Measurements from ENCODE around the gene MYLK2. TPM values are rescaled to one million over a fixed set of nuclear protein-coding genes. Genes with fewer than 3 reads are reported as not detected.

Gene MYLK2
- total and polyA plus RNA-seq, 12 donors, result 0.06 to 2.1 (median 0.24) TPM; not detected in 2

DNA sequence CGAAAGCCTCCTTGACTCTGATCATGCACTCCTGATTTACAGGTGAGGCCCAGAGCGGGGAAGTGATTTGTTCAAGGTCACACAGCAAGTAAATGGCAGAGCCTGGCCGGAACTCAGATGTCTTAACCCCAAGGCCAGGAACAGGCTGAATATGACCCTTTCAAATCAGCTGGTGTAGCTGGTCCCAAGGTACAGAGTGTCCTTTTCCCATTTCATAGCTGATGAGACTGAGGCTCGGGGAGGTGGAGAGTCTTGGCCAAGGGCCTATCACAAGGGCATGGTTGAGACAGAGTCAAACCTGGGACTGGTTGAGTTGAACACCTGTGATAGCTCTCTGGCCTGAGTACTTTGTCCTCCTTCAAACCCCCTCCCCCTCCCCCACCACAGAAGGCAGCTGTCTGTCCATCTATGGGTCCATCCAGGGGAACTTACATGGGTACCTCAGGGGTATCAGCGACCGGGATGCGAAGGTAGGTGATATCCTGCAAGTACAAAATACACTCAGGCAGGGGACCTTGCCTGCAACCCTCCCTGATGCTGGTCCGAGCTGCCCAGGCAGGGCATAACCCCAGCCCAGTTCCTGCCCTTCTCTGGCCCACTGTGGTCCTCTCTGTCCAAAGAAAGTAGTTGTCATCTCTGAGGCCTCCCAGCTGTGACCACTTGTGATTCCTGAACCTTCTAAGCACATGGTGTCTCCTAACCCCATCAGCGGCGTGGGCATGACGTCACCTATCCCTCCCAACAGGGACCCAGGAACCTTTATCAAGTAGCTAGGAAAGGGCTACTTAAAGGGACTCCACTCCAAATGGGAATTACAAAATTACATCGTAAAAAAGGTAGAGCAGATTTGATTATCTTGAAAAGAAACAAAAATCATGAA lies 45.6 kb downstream of the MYLK2 start:
- no peak for ATAC-seq
- Histone ChIP-seq H3K27me3 (peaks cover 0 to 36% (median 0%) of the 10 kb centered on the region in 7 donors), H3K27ac (no peak overlapping the region), H3K4me3 (no peak overlapping the region), H3K4me1 (peaks cover 11 to 30% (median 21%) of the 10 kb centered on the region in 9 donors), H3K36me3 (no peaks in the 10 kb centered on the region), H3K9me3 (no peaks in the 10 kb centered on the region)
- no peak for DNase-seq
- TF ChIP-seq, protein P1, sequence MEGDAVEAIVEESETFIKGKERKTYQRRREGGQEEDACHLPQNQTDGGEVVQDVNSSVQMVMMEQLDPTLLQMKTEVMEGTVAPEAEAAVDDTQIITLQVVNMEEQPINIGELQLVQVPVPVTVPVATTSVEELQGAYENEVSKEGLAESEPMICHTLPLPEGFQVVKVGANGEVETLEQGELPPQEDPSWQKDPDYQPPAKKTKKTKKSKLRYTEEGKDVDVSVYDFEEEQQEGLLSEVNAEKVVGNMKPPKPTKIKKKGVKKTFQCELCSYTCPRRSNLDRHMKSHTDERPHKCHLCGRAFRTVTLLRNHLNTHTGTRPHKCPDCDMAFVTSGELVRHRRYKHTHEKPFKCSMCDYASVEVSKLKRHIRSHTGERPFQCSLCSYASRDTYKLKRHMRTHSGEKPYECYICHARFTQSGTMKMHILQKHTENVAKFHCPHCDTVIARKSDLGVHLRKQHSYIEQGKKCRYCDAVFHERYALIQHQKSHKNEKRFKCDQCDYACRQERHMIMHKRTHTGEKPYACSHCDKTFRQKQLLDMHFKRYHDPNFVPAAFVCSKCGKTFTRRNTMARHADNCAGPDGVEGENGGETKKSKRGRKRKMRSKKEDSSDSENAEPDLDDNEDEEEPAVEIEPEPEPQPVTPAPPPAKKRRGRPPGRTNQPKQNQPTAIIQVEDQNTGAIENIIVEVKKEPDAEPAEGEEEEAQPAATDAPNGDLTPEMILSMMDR (IDR thresholded peaks at IDR 0.05), result no peak
- WGBS, 2 donors, result 85 to 90% methylated on average over 12 of the region's 12 CpGs
- intact Hi-C loops (cut with DNase I), result no loop called here

DNA sequence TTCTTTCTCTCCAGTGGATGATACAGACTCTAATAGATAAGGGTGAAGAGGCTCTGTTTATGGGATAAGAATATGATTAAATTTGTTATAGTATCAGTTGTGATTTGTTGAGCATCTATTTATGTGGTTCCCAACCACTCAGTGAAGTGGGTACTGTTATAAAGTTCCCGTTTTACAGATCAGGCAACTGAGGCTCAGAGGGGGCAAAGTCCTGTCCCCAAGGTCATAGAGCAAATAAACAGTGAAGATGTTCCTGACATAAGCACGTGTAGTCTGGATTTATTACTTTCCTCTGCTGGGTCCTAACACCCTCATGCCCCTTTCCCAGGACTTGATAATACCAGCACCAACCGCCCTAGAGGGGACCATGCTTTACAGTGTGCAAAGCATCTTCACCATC lies 47.1 kb downstream of the MYLK2 start:
- ATAC-seq (no peak), DNase-seq (no peak)
- Histone ChIP-seq H3K27ac (no peak overlapping the region), H3K27me3 (peaks cover 0 to 36% (median 0%) of the 10 kb centered on the region in 7 donors), H3K9me3 (no peaks in the 10 kb centered on the region), H3K4me1 (peaks cover 3 to 26% (median 18%) of the 10 kb centered on the region in 9 donors), H3K4me3 (no peak overlapping the region), H3K36me3 (no peaks in the 10 kb centered on the region)
- intact Hi-C loops (cut with DNase I), result no loop called here
- TF ChIP-seq, protein P1 (IDR thresholded peaks at IDR 0.05), result no peak
- 74 to 78% methylated on average over 3 of the region's 3 CpGs for WGBS, 2 donors

DNA sequence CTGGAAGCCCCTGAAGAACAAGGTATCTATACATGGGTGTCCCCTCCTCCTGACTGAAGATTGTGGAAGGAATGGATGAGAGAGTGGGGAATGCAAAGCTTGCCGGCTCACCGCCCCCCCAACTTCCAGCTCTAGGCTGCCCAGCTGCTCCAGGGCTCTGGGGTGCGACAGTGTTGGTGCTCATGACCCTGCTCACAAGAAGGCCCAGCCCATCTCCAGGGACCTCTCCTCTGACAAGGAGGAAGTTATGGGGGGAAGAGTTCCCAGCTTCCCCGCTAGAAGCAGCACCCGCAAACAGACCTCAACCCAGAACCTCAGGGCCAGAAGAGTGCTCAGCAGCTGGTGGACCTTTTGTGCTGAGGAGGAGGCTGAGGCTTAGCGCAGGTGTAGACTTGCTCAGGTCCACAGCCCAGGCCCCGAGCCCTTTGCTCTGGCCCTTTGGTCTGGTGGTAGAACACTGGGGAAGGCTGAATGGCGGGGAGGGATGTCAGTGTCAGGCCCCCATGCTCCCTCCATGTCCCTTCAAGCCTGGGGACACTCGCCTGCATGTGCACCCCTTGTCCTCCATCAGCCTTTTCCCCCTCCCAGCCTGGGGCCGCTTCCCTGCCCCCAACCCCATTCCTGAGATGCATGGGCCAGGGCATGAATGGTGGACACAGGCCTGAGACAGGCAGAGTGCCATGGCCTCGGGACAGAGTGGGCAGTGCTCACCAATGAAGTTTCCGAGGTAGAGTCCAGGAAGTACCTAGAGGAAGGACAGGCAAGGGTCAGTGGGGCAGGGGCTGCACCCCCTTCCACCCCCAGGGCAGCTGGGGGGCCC lies 49.9 kb downstream of the MYLK2 start:
- peak overlapping the region in 8 of 10 donors; percentile 66 to 86 (median 68) for H3K4me3 ChIP-seq
- no peaks in the 10 kb centered on the region for H3K9me3 ChIP-seq
- H3K4me1 ChIP-seq, result peaks cover 3 to 21% (median 13%) of the 10 kb centered on the region in 9 donors
- TF ChIP-seq, protein P1 (IDR thresholded peaks at IDR 0.05), result no peak
- no peak for DNase-seq
- intact Hi-C loops (cut with DNase I), result no loop called here
- peak in 2 of 8 donors; percentile 7 to 10 for ATAC-seq
- 78 to 85% methylated on average over 12 of the region's 12 CpGs for WGBS, 2 donors
- no peaks in the 10 kb centered on the region for H3K36me3 ChIP-seq
- H3K27me3 ChIP-seq, result peaks cover 0 to 42% (median 0%) of the 10 kb centered on the region in 7 donors
- peak overlapping the region in 1 of 10 donors; percentile 82 for H3K27ac ChIP-seq

DNA sequence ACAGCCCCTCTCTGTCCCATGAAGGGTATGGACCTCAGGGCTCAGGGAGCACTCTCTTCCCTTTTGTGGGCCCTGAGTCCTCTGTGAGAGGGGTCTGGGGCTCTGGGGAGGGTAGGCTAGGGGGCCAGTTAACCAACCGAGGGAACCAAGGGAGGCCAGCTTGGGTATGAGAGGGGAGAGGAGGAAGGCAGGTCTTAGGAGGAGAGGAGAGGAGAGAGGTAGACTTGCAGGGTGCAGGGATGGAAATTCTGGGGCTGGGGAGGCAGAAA lies 50.5 kb downstream of the MYLK2 start:
- Histone ChIP-seq H3K9me3 (no peaks in the 10 kb centered on the region), H3K4me1 (peaks cover 3 to 21% (median 13%) of the 10 kb centered on the region in 9 donors), H3K27me3 (peaks cover 0 to 42% (median 0%) of the 10 kb centered on the region in 7 donors), H3K27ac (peak overlapping the region in 3 of 10 donors; percentile 47 to 82 (median 66)), H3K36me3 (no peaks in the 10 kb centered on the region), H3K4me3 (peak overlapping the region; percentile 42 to 86 (median 68))
- intact Hi-C loops (cut with DNase I), result no loop called here
- DNase-seq, result no peak
- ATAC-seq, result peak in 4 of 8 donors; percentile 5 to 15 (median 11)
- TF ChIP-seq, protein P1 (IDR thresholded peaks at IDR 0.05), result no peak
- WGBS, 2 donors, result 14 to 17% methylated on average over 1 of the region's 1 CpG

All from heart right ventricle (tissue), 16 donors.